Duodenal mucosa (tissue), 2 donors: ENCODE data around the gene PRKCH.

Experiments used
- H3K27ac ChIP-seq: one replicate; pipeline ENCODE4 v1.7.0; 2013; ENCODE audit warnings: low read depth, low read length
- H3K27me3 ChIP-seq, 2 donors: one replicate each; pipeline ENCODE4 v1.7.0; 2013; ENCODE audit warnings: low read length in 2 of 2, control low read depth in 1 of 2; ENCODE audit not compliant: insufficient read depth in 2 of 2, control insufficient read depth in 1 of 2
- H3K36me3 ChIP-seq, 2 donors: one replicate each; pipeline ENCODE4 v1.7.0; 2013; ENCODE audit warnings: low read length in 2 of 2, control low read depth in 1 of 2; ENCODE audit not compliant: insufficient read depth in 2 of 2, control insufficient read depth in 1 of 2
- H3K4me1 ChIP-seq, 2 donors: one replicate each; pipeline ENCODE4 v1.7.0; 2013; ENCODE audit warnings: low read length in 2 of 2, control low read depth in 1 of 2; ENCODE audit not compliant: insufficient read depth in 2 of 2, control insufficient read depth in 1 of 2
- H3K4me3 ChIP-seq, 2 donors: one replicate each; pipeline ENCODE4 v1.7.0; 2013; ENCODE audit warnings: low read length in 2 of 2, low read depth in 1 of 2
- H3K9ac ChIP-seq, 2 donors: one replicate each; pipeline ENCODE4 v1.7.0; 2013; ENCODE audit warnings: low read length in 2 of 2, low read depth in 1 of 2
- H3K9me3 ChIP-seq, 2 donors: one replicate each; pipeline ENCODE4 v1.7.0; 2013; ENCODE audit warnings: low read length in 2 of 2, control low read depth in 1 of 2; ENCODE audit not compliant: control insufficient read depth in 1 of 2

The PRKCH gene

DNA sequence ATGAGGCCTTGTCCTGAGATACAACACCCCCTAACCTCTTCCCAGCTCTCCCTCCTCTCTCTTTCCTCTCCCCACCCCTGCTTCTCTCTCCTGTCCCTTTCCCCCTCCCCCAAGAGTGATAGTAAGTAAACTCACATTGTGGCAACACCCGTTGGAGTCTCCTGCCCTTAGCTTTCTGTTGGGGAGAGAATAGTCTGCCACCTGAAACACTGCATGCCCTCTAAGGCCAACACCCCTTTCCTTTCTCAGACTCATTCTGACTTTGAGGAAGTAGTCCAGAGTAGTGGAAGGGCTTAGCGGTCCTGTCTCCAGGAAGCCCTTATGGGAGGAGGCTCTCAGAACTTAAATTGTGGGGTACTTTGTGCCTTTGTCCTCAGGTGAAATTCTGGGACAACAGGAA lies 95.2 kb downstream of the PRKCH start:
- no peaks in the 10 kb centered on the region for H3K27me3 ChIP-seq
- H3K36me3 ChIP-seq, result no peaks in the 10 kb centered on the region
- H3K9ac ChIP-seq, result no peak overlapping the region
- H3K9me3 ChIP-seq, result no peaks in the 10 kb centered on the region
- peaks cover 5 to 9% of the 10 kb centered on the region in 2 donors for H3K4me1 ChIP-seq
- H3K4me3 ChIP-seq, result no peak overlapping the region
- H3K27ac ChIP-seq, result no peak overlapping the region

DNA sequence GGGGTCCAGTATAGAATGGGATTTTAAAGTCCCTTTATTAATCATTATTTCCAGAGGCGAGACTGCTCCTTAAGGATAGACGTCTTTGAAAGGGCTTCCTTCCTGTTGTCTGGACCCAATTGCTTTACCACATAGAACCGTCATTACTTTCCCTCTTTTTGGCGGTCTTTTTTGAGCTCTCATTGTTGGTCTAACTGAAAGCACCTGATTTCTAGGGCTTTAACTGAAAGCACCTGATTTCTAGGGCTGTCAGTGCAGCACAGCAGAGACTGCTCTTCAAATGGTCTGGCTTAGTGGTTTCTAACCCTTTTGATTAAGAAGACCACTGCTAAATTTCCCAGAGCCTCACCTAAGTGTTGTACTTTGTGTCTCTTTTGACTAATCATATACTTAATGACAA lies 95.8 kb downstream of the PRKCH start:
- no peaks in the 10 kb centered on the region for H3K27me3 ChIP-seq
- H3K4me1 ChIP-seq, result peaks cover 5 to 9% of the 10 kb centered on the region in 2 donors
- no peaks in the 10 kb centered on the region for H3K36me3 ChIP-seq
- H3K9ac ChIP-seq, result no peak overlapping the region
- H3K9me3 ChIP-seq, result no peaks in the 10 kb centered on the region
- H3K4me3 ChIP-seq, result no peak overlapping the region
- H3K27ac ChIP-seq, result no peak overlapping the region

DNA sequence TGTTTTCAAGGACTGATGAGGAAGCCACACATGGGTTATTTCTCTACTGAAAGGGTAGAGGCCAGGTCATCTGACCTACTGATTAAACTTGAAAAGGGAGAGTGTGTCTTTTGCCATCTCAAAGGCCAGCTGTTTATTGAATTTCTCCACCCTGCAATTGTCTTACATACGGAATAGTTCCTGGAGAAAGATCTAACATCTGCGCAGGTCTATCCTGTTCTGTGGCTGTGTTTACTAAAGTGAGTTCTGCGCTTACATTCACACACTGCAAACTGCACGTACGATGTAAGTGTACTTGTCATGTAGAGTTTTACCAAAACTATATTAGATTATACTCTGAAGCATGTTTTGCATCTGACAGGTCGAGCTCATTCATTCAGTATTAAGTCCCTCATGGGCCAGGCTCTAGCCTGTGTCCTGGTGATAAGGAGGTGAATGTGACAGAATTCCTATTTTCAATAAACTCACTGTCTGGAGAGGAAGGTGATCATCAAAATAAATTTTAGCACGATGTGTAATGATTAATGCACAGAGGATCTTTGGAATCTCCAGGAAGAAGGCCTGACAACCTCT lies 96.6 kb downstream of the PRKCH start:
- no peak overlapping the region for H3K4me3 ChIP-seq
- H3K36me3 ChIP-seq, result no peaks in the 10 kb centered on the region
- H3K4me1 ChIP-seq, result peaks cover 5 to 9% of the 10 kb centered on the region in 2 donors
- H3K9ac ChIP-seq, result no peak overlapping the region
- H3K9me3 ChIP-seq, result no peaks in the 10 kb centered on the region
- H3K27me3 ChIP-seq, result no peaks in the 10 kb centered on the region
- no peak overlapping the region for H3K27ac ChIP-seq

DNA sequence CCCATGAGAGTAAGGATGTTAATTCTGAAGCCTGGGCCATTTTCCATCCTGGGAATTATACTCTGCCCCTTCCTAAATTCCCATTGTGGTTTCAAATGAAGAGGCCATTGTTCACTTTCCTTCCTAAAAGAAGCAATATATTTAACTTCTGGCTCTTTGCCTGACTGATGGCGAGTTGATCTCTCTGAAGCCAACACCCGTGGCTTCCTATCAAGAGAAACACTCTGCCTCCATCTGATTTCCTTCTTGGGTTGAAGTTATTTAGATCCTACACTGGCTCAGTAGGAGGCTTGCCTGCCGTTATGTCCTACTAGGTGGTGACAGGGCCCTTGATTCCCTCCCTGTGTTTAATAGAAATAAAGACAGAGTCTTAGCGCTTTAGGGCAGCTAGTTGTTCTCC lies 97.4 kb downstream of the PRKCH start:
- no peak overlapping the region for H3K27ac ChIP-seq

DNA sequence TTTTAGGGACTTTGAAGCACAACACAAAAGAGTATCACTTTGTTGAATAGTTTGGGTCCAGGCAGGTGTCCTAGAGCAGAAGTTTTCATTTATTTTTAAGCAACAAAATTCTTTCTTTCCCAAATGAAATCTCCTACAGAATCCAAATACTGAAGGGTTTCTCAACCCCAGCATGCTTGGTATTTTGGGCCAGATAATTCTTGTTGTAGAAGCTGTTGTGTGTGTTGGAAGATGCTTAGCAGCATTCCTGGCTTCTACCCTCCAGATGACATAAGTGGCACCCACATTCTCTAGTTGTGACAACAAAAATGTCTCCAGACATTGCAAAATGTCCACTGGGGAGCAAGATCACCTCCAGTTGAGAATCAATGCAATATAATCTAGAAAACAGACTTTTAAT lies 97.8 kb downstream of the PRKCH start:
- no peaks in the 10 kb centered on the region for H3K27me3 ChIP-seq
- H3K4me1 ChIP-seq, result peaks cover 5 to 9% of the 10 kb centered on the region in 2 donors
- no peaks in the 10 kb centered on the region for H3K36me3 ChIP-seq
- H3K27ac ChIP-seq, result no peak overlapping the region
- H3K9ac ChIP-seq, result no peak overlapping the region
- no peak overlapping the region for H3K4me3 ChIP-seq
- H3K9me3 ChIP-seq, result no peaks in the 10 kb centered on the region

More for the DNA sequence above, 97.4 kb downstream of the PRKCH start:
- Histone ChIP-seq H3K9me3 (no peaks in the 10 kb centered on the region), H3K4me3 (no peak overlapping the region), H3K9ac (no peak overlapping the region), H3K36me3 (no peaks in the 10 kb centered on the region), H3K4me1 (peaks cover 5 to 9% of the 10 kb centered on the region in 2 donors), H3K27me3 (no peaks in the 10 kb centered on the region)

DNA sequence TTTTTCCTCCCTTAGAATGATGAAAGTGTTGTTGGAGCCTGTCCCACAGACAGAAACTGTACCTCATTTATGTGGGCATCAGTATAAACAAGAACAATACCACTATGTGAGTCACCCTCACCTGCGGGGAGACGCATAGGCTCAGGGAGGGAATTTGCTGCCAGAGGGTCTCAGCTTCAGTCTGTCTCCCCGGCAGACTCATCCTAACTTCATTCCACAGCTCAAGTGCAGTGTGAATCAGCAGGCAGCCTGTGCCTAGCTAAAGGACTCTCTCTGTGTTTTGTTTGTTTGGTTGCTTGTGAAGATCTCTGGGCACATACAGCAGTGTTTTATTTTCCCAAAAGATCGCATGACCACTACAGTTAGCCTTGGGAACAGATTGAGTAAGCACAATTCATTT lies 98.9 kb downstream of the PRKCH start:
- Histone ChIP-seq H3K9ac (no peak overlapping the region), H3K36me3 (no peaks in the 10 kb centered on the region), H3K27ac (no peak overlapping the region), H3K27me3 (no peaks in the 10 kb centered on the region), H3K4me1 (peaks cover 5 to 12% of the 10 kb centered on the region in 2 donors), H3K4me3 (no peak overlapping the region), H3K9me3 (no peaks in the 10 kb centered on the region)

DNA sequence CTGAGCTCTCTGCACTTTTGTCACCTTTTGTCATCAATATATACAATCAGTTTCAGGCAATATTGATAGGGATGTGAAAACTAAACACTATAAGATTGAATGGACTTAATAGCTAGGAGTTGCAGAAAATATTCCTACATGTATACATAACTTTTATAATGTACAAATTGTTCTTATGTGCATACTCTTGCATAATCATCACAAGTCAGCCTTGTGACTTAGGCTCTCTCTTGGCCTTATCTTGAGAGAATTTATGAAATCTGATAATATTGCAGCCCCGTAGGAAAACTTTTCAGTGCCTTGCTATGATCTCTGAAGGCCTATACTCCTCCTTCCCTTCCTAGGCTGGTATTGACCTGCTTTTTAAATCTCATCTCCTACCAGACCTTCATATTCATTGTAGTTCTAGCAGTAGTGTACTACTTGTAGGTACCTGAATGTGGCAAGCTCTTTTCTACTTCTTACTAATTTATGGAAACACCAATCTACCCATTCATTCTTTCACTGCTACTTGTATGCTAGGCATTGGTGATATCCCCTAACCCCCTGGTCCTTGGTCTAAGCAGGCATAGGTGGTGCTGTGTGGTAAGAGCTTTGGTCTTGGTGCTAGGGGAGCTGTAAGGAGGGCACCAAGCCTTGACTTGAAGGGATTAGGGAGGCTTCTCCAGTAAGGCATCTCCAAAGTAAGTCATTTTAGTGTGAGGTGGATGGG lies 100.0 kb downstream of the PRKCH start:
- Histone ChIP-seq H3K36me3 (no peaks in the 10 kb centered on the region), H3K9ac (no peak overlapping the region), H3K4me3 (no peak overlapping the region), H3K9me3 (no peaks in the 10 kb centered on the region), H3K4me1 (peaks cover 5 to 12% of the 10 kb centered on the region in 2 donors), H3K27me3 (no peaks in the 10 kb centered on the region), H3K27ac (no peak overlapping the region)

DNA sequence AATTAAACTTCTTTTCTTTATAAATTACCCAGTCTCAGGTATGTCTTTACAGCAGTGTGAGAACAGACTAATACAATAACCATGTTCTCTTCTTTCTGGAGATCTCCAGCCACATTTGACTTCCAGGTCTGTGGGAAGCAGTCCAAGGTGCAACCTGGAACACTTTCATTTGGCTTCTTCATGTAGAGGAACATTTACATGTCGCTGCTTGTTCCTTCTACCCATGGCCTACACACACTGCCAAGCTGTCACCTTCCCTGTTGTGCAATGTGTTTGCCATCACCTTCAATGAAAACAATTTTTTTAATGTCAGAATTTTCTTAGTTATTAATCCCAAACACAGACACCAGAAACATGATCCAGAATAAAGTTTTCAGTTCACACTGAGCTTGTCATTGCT lies 104.7 kb downstream of the PRKCH start:
- no peak overlapping the region for H3K9ac ChIP-seq
- H3K36me3 ChIP-seq, result no peaks in the 10 kb centered on the region
- peaks cover 0 to 3% of the 10 kb centered on the region in 2 donors for H3K4me1 ChIP-seq
- no peaks in the 10 kb centered on the region for H3K9me3 ChIP-seq
- no peak overlapping the region for H3K4me3 ChIP-seq
- no peaks in the 10 kb centered on the region for H3K27me3 ChIP-seq
- no peak overlapping the region for H3K27ac ChIP-seq

DNA sequence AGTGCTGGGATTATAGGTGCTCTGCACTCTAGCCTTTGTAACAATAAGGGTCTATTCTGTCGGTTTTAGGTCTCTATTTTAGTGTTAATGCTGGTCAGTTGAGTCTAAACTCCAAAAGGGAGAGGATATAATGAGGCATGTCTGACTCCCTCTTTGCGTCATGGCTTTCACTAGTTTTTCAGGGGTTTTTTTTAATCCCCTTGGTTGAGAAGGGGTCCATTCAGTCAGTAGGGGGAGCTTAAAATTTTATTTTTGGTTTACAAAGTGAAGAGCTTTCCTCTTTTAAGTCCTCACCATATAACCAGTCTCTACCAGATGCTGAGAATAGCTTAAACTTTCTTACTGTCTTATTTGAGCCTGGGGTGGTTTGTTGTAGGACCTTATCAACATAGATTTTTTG lies 106.9 kb downstream of the PRKCH start:
- Histone ChIP-seq H3K27me3 (no peaks in the 10 kb centered on the region), H3K9me3 (no peaks in the 10 kb centered on the region), H3K9ac (no peak overlapping the region), H3K4me3 (no peak overlapping the region), H3K4me1 (peaks cover 0 to 3% of the 10 kb centered on the region in 2 donors), H3K27ac (no peak overlapping the region), H3K36me3 (no peaks in the 10 kb centered on the region)

DNA sequence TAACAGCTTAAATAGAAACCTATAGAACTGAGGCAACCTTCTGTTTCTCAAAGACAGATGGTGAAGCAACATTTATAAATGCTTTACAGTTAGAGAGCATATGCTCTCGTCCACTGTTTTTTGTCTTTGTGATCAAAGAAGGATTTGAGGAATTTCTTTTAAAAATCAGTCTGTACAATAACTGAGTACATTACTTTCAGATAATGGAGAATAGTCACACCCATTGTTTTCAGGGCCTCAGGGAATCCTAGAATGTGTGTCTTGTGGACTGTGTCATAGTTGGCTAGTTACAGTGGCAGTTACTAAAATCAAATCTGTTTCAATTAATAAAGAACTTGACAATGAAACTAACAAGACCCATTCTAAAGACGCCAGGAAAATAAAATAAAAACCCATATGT lies 107.9 kb downstream of the PRKCH start:
- H3K9me3 ChIP-seq, result no peaks in the 10 kb centered on the region
- H3K27me3 ChIP-seq, result no peaks in the 10 kb centered on the region
- H3K9ac ChIP-seq, result no peak overlapping the region
- no peaks in the 10 kb centered on the region for H3K36me3 ChIP-seq
- peaks cover 0 to 3% of the 10 kb centered on the region in 2 donors for H3K4me1 ChIP-seq
- no peak overlapping the region for H3K4me3 ChIP-seq
- H3K27ac ChIP-seq, result no peak overlapping the region
